Naive thymus-derived CD8-positive, alpha-beta T cell (primary cell): ENCODE data around the gene EGR2. TPM values are rescaled to one million over a fixed set of nuclear protein-coding genes. Genes with fewer than 3 reads are reported as not detected.

Experiments
- ATAC-seq, 2 donors: fragments of 150-1000 bp; cut with Tn5 transposase in 1 of 2; sonication (Bioruptor Pico), chemical (Tn5 transposase) in 1 of 2; 1 replicate in 1 of 2; 2 replicates in 1 of 2; pipeline ENCODE4 v1.10.0; 2021; ENCODE audit warnings: mild to moderate bottlenecking in 2 of 2, moderate library complexity in 2 of 2
- POLR2A ChIA-PET: fragments of 350-600 bp; sonication (Branson Sonifier 250); formaldehyde crosslinking; loops from one replicate; lab custom pipeline; 2021; ENCODE audit warnings: antibody characterized with exemption; lab: Charles Lee
- DNase-seq, 10 donors: peaks; one replicate each; pipeline versions ENCODE4 v3.0.0 to v3.0.0-alpha.2; 2020 to 2022
- H3K27ac Mint-ChIP-seq, 10 donors: one replicate each; pipeline ENCODE4 v1.8.0; 2020 to 2022; ENCODE audit warnings: mild to moderate bottlenecking in 10 of 10, mixed read lengths in 10 of 10, moderate library complexity in 4 of 10, inconsistent platforms in 1 of 10
- H3K27me3 Mint-ChIP-seq, 5 donors: one replicate each; pipeline ENCODE4 v1.8.0; 2021 to 2022; ENCODE audit warnings: mixed read lengths in 5 of 5
- H3K36me3 Mint-ChIP-seq, 3 donors: one replicate each; pipeline ENCODE4 v1.8.0; 2020 to 2022; ENCODE audit warnings: mixed read lengths in 3 of 3, mild to moderate bottlenecking in 2 of 3, inconsistent platforms in 1 of 3
- H3K4me1 Mint-ChIP-seq, 4 donors: one replicate each; pipeline ENCODE4 v1.8.0; 2021 to 2022; ENCODE audit warnings: mixed read lengths in 4 of 4
- H3K4me3 Mint-ChIP-seq, 10 donors: one replicate each; pipeline ENCODE4 v1.8.0; 2020 to 2022; ENCODE audit warnings: mild to moderate bottlenecking in 10 of 10, mixed read lengths in 10 of 10, moderate library complexity in 6 of 10, inconsistent platforms in 1 of 10
- H3K9me3 Mint-ChIP-seq, 9 donors: one replicate each; pipeline ENCODE4 v1.8.0; 2020 to 2022; ENCODE audit warnings: mixed read lengths in 9 of 9, mild to moderate bottlenecking in 3 of 9, inconsistent platforms in 1 of 9, moderate library complexity in 1 of 9
- polyA plus RNA-seq, 3 donors: library from polyadenylated mRNA; unstranded; fragments of 300-500 nt; fragmentation: Illumina TruSeq; gene quantifications; one replicate each; pipeline ENCODE4 v1.2.3, GENCODE V29; 2021
- total RNA-seq, 8 experiments: library from RNA in 2 of 8; stranded (reverse) in 2 of 8; gene quantifications; one replicate each; pipeline ENCODE4 v1.2.3 and lab custom pipeline; 2021 to 2026

Gene EGR2
- total and polyA plus RNA-seq, 5 experiments from 2014 or later, result 0.07 to 1.2 (median 0.28) TPM

- POLR2A ChIA-PET, result interaction anchor here (0.6 to 7.3 kb wide), 15 partner anchors 9 to 521 kb away, joined by 3 to 87 read pairs (median 5); partner anchors contain the start of genes ADO and NRBF2
These were observed 1.1 kb upstream of the EGR2 start for GRCh38 chr10:62817121-62817765.

GRCh38 chr10:62816076-62816330, 163 bp downstream of the EGR2 start:
- Mint-ChIP-seq H3K4me3 (peak overlapping the region; percentile 92 to 100 (median 96)), H3K36me3 (peaks cover 0 to 3% (median 0%) of the 10 kb centered on the region in 3 donors), H3K9me3 (no peaks in the 10 kb centered on the region), H3K27ac (peak overlapping the region; percentile 60 to 98 (median 92)), H3K27me3 (peaks cover 14 to 34% (median 21%) of the 10 kb centered on the region in 5 donors), H3K4me1 (peaks cover 30 to 72% (median 54%) of the 10 kb centered on the region in 4 donors)
- POLR2A ChIA-PET, result interaction anchor here (1.2 to 7.3 kb wide), 7 partner anchors 8 to 317 kb away, joined by 4 to 87 read pairs (median 18); partner anchors contain the start of genes ADO and NRBF2
- DNase-seq, result no peak
- ATAC-seq, result no peak

More at GRCh38 chr10:62817121-62817765, 1.1 kb upstream of the EGR2 start:
- Mint-ChIP-seq H3K36me3 (peaks cover 0 to 3% (median 0%) of the 10 kb centered on the region in 3 donors), H3K27ac (peak overlapping the region; percentile 89 to 98 (median 94)), H3K4me1 (peaks cover 30 to 65% (median 45%) of the 10 kb centered on the region in 4 donors), H3K4me3 (peak overlapping the region; percentile 92 to 100 (median 96)), H3K27me3 (peaks cover 19 to 39% (median 25%) of the 10 kb centered on the region in 5 donors), H3K9me3 (no peaks in the 10 kb centered on the region)
- ATAC-seq, result peak; percentile 29 to 31
- peak in 4 of 10 donors; percentile 49 to 63 (median 54) for DNase-seq

GRCh38 chr10:62815381-62816075, 638 bp downstream of the EGR2 start:
- no peak for ATAC-seq
- Mint-ChIP-seq H3K27ac (peak overlapping the region; percentile 19 to 98 (median 92)), H3K9me3 (no peaks in the 10 kb centered on the region), H3K4me3 (peak overlapping the region; percentile 92 to 100 (median 96)), H3K4me1 (peaks cover 33 to 76% (median 57%) of the 10 kb centered on the region in 4 donors), H3K36me3 (peaks cover 0 to 3% (median 0%) of the 10 kb centered on the region in 3 donors), H3K27me3 (peaks cover 9 to 29% (median 16%) of the 10 kb centered on the region in 5 donors)
- DNase-seq, result peak in 5 of 10 donors; percentile 25 to 64 (median 31)
- POLR2A ChIA-PET, result interaction anchor here (1.1 to 7.3 kb wide), 7 partner anchors 8 to 324 kb away, joined by 3 to 87 read pairs (median 18); partner anchors contain the start of genes ADO and NRBF2

GRCh38 chr10:62814756-62815380, 1.3 kb downstream of the EGR2 start:
- Mint-ChIP-seq H3K36me3 (peaks cover 0 to 6% (median 0%) of the 10 kb centered on the region in 3 donors), H3K4me3 (peak overlapping the region; percentile 92 to 100 (median 96)), H3K4me1 (peaks cover 34 to 82% (median 59%) of the 10 kb centered on the region in 4 donors), H3K9me3 (no peaks in the 10 kb centered on the region), H3K27me3 (peaks cover 3 to 23% (median 10%) of the 10 kb centered on the region in 5 donors), H3K27ac (peak overlapping the region in 5 of 10 donors; percentile 48 to 89 (median 72))
- DNase-seq (peak in 1 of 10 donors; percentile 24), ATAC-seq (no peak)
- POLR2A ChIA-PET, result interaction anchor here (0.8 to 7.3 kb wide), 6 partner anchors 10 to 325 kb away, joined by 3 to 87 read pairs (median 12); partner anchors contain the start of genes ADO and NRBF2

GRCh38 chr10:62813981-62814380, 2.2 kb downstream of the EGR2 start:
- Mint-ChIP-seq H3K4me3 (peak overlapping the region; percentile 80 to 100 (median 96)), H3K4me1 (peaks cover 34 to 83% (median 57%) of the 10 kb centered on the region in 4 donors), H3K36me3 (peaks cover 0 to 11% (median 0%) of the 10 kb centered on the region in 3 donors), H3K9me3 (no peaks in the 10 kb centered on the region), H3K27ac (peak overlapping the region in 4 of 10 donors; percentile 36 to 89 (median 52)), H3K27me3 (peaks cover 0 to 14% (median under 1%) of the 10 kb centered on the region in 5 donors)
- DNase-seq (peak in 1 of 10 donors; percentile 63), ATAC-seq (no peak)
- POLR2A ChIA-PET, result interaction anchor here (0.8 to 7.3 kb wide), 3 partner anchors 10 to 177 kb away, joined by 3 to 87 read pairs (median 6); partner anchors contain the start of gene ADO

GRCh38 chr10:62813453-62813852, 2.7 kb downstream of the EGR2 start:
- DNase-seq (no peak), ATAC-seq (no peak)
- H3K9me3 Mint-ChIP-seq, result no peaks in the 10 kb centered on the region
- peak overlapping the region in 3 of 10 donors; percentile 43 to 78 (median 52) for H3K27ac Mint-ChIP-seq
- H3K4me3 Mint-ChIP-seq, result peak overlapping the region in 8 of 10 donors; percentile 28 to 100 (median 94)
- POLR2A ChIA-PET, result interaction anchor here (7.3 kb wide), 1 partner anchor 9 kb away, joined by 87 read pairs; the partner anchor contains the start of gene ADO
- peaks cover 0 to 13% (median 0%) of the 10 kb centered on the region in 5 donors for H3K27me3 Mint-ChIP-seq
- H3K36me3 Mint-ChIP-seq, result peaks cover 0 to 16% (median 0%) of the 10 kb centered on the region in 3 donors
- peaks cover 36 to 85% (median 61%) of the 10 kb centered on the region in 4 donors for H3K4me1 Mint-ChIP-seq

GRCh38 chr10:62812672-62813439, 3.3 kb downstream of the EGR2 start:
- H3K27ac Mint-ChIP-seq, result peak overlapping the region in 3 of 10 donors; percentile 9 to 78 (median 43)
- peak overlapping the region in 5 of 10 donors; percentile 22 to 100 (median 45) for H3K4me3 Mint-ChIP-seq
- H3K9me3 Mint-ChIP-seq, result no peaks in the 10 kb centered on the region
- POLR2A ChIA-PET, result interaction anchor here (7.3 kb wide), 1 partner anchor 8 kb away, joined by 87 read pairs; the partner anchor contains the start of gene ADO
- peaks cover 0 to 20% (median 0%) of the 10 kb centered on the region in 3 donors for H3K36me3 Mint-ChIP-seq
- peaks cover 0 to 10% (median 0%) of the 10 kb centered on the region in 5 donors for H3K27me3 Mint-ChIP-seq
- ATAC-seq, result no peak
- DNase-seq, result no peak
- H3K4me1 Mint-ChIP-seq, result peaks cover 34 to 85% (median 63%) of the 10 kb centered on the region in 4 donors

- Mint-ChIP-seq H3K27ac (peak overlapping the region in 1 of 10 donors; percentile 48), H3K36me3 (peaks cover 0 to 28% (median 0%) of the 10 kb centered on the region in 3 donors), H3K4me1 (peaks cover 32 to 86% (median 73%) of the 10 kb centered on the region in 4 donors), H3K27me3 (peaks cover 0 to 10% (median 0%) of the 10 kb centered on the region in 5 donors), H3K4me3 (peak overlapping the region in 1 of 10 donors; percentile 15), H3K9me3 (no peaks in the 10 kb centered on the region)
- no peak for ATAC-seq
- no peak for DNase-seq
- POLR2A ChIA-PET, result interaction anchor here (0.6 to 1.6 kb wide), 2 partner anchors 32 to 532 kb away, joined by 3 to 4 read pairs; no protein-coding TSS in a partner anchor
These were observed 4.8 kb downstream of the EGR2 start for GRCh38 chr10:62811159-62811875.

GRCh38 chr10:62810156-62810902, 5.8 kb downstream of the EGR2 start:
- DNase-seq (no peak), ATAC-seq (no peak)
- H3K27me3 Mint-ChIP-seq, result peaks cover 0 to 3% (median 0%) of the 10 kb centered on the region in 5 donors
- no peak overlapping the region for H3K4me3 Mint-ChIP-seq
- H3K9me3 Mint-ChIP-seq, result no peaks in the 10 kb centered on the region
- POLR2A ChIA-PET, result interaction anchor here (0.6 to 1.6 kb wide), 3 partner anchors 31 to 291 kb away, joined by 3 to 4 read pairs (median 3); no protein-coding TSS in a partner anchor
- peaks cover 0 to 28% (median 0%) of the 10 kb centered on the region in 3 donors for H3K36me3 Mint-ChIP-seq
- peaks cover 27 to 80% (median 69%) of the 10 kb centered on the region in 4 donors for H3K4me1 Mint-ChIP-seq
- no peak overlapping the region for H3K27ac Mint-ChIP-seq

GRCh38 chr10:62806251-62806650, 9.9 kb downstream of the EGR2 start:
- Mint-ChIP-seq H3K4me1 (peaks cover 20 to 55% (median 50%) of the 10 kb centered on the region in 4 donors), H3K27me3 (no peaks in the 10 kb centered on the region), H3K9me3 (no peaks in the 10 kb centered on the region), H3K36me3 (peaks cover 0 to 25% (median 0%) of the 10 kb centered on the region in 3 donors), H3K4me3 (peak overlapping the region; percentile 77 to 99 (median 92)), H3K27ac (peak overlapping the region in 7 of 10 donors; percentile 26 to 89 (median 61))
- POLR2A ChIA-PET, result interaction anchor here (0.9 to 4.7 kb wide), 5 partner anchors 10 to 170 kb away, joined by 3 to 87 read pairs (median 4); partner anchors contain the start of gene EGR2
- ATAC-seq, result no peak
- no peak for DNase-seq
